ENCODE data around the gene DHX58.

DHX58 gene

GRCh38 chr17:42109086-42109485 is 3.4 kb downstream of the DHX58 start:
- no peak for DNase-seq

- DNase-seq: peak; percentile 92 to 95
Observed at GRCh38 chr17:42107597-42108576, 4.6 kb downstream of the DHX58 start.

GRCh38 chr17:42107124-42107523 is 5.4 kb downstream of the DHX58 start:
- DNase-seq: no peak

- no peak for DNase-seq
Observed at GRCh38 chr17:42106009-42106408, 6.5 kb downstream of the DHX58 start.

- no peak for DNase-seq
Observed at GRCh38 chr17:42104264-42104663, 8.2 kb downstream of the DHX58 start.

GRCh38 chr17:42103221-42103954 is 9.1 kb downstream of the DHX58 start:
- DNase-seq: no peak

GRCh38 chr17:42101513-42102292 is 10.8 kb downstream of the DHX58 start:
- DNase-seq: peak; percentile 36 to 51

- DNase-seq: no peak
Observed at GRCh38 chr17:42098730-42099399, 13.6 kb downstream of the DHX58 start.

GRCh38 chr17:42097691-42098631 is 14.6 kb downstream of the DHX58 start, which contains the start of gene ZNF385C:
TSS of gene ZNF385C (minus strand) at chr17:42098473. CDS start at chr17:42063056, 35,417 bp downstream.
- DNase-seq: peak; percentile 46 to 51

- DNase-seq: no peak
Observed at GRCh38 chr17:42096360-42097111, 16.0 kb downstream of the DHX58 start.

- no peak for DNase-seq
Observed at GRCh38 chr17:42094375-42095069, 18.0 kb downstream of the DHX58 start.

GRCh38 chr17:42092939-42093338 is 19.6 kb downstream of the DHX58 start:
- DNase-seq: no peak

- no peak for DNase-seq
Observed at GRCh38 chr17:42090964-42091790, 21.3 kb downstream of the DHX58 start.

GRCh38 chr17:42088736-42089135 is 23.8 kb downstream of the DHX58 start:
- DNase-seq: no peak

GRCh38 chr17:42087736-42088705 is 24.5 kb downstream of the DHX58 start:
- no peak for DNase-seq

- no peak for DNase-seq
Observed at GRCh38 chr17:42087042-42087701, 25.3 kb downstream of the DHX58 start.
